ENCODE data around the gene HDAC5. TPM values are rescaled to one million over a fixed set of nuclear protein-coding genes. Genes with fewer than 3 reads are reported as not detected.
"Not testable (repeated sequence)": the region's sequence is repeated elsewhere in the genome, so short reads cannot be mapped to it uniquely, and the experiment has no call there.

Gene HDAC5
- total RNA-seq, 2 donors from 2014 or later = 25.4 to 45.7 TPM

- Histone ChIP-seq H3K9me3 (no peaks in the 10 kb centered on the region), H3K4me3 (no peak overlapping the region), H3K4me1 (peaks cover 16% of the 10 kb centered on the region), H3K36me3 (replicated peaks in 1 of 2; ENCODE audit: insufficient read depth in 1 of 2, low read depth in 2 of 2) (no peaks in the 10 kb centered on the region), H3K27ac (no peak overlapping the region), H3K27me3 (no peaks in the 10 kb centered on the region)
- ATAC-seq (no peak), DNase-seq (no peak)
- 64 to 78% methylated on average over 4 of the region's 4 CpGs for WGBS, 2 donors
- intact Hi-C loops (cut with DNase I) = no loop called here
- no peak for TF ChIP-seq CTCF (IDR thresholded peaks at IDR 0.05)
- no peak for TF ChIP-seq POLR2A (IDR thresholded peaks at IDR 0.05)
These were observed 10.6 kb upstream of the HDAC5 start for GRCh38 chr17:44133918-44134476.

GRCh38 chr17:44132275-44132821 is 8.9 kb upstream of the HDAC5 start:
- H3K27ac ChIP-seq = no peak overlapping the region
- H3K36me3 ChIP-seq (replicated peaks in 1 of 2; ENCODE audit: insufficient read depth in 1 of 2, low read depth in 2 of 2) = no peaks in the 10 kb centered on the region
- intact Hi-C loops (cut with DNase I) = no loop called here
- DNase-seq (no peak), ATAC-seq (no peak)
- H3K4me3 ChIP-seq = no peak overlapping the region
- H3K4me1 ChIP-seq = no peaks in the 10 kb centered on the region
- TF ChIP-seq POLR2A (IDR thresholded peaks at IDR 0.05) = no peak
- TF ChIP-seq CTCF (IDR thresholded peaks at IDR 0.05) = no peak
- no peaks in the 10 kb centered on the region for H3K27me3 ChIP-seq
- no peaks in the 10 kb centered on the region for H3K9me3 ChIP-seq

GRCh38 chr17:44131372-44131771 is 7.9 kb upstream of the HDAC5 start:
- H3K27me3 ChIP-seq; intact Hi-C loops (cut with DNase I); H3K4me3 ChIP-seq; H3K36me3 ChIP-seq (replicated peaks in 1 of 2; ENCODE audit: insufficient read depth in 1 of 2, low read depth in 2 of 2); H3K27ac ChIP-seq; H3K4me1 ChIP-seq; ATAC-seq; H3K9me3 ChIP-seq; DNase-seq: not testable (repeated sequence)
- 87 to 89% methylated on average over 12 of the region's 12 CpGs for WGBS, 2 donors

- H3K27ac ChIP-seq = no peak overlapping the region
- no peaks in the 10 kb centered on the region for H3K27me3 ChIP-seq
- no peak for DNase-seq
- no peaks in the 10 kb centered on the region for H3K9me3 ChIP-seq
- intact Hi-C loops (cut with DNase I) = no loop called here
- no peak for ATAC-seq
- H3K4me3 ChIP-seq = no peak overlapping the region
- WGBS, 2 donors = 82 to 90% methylated on average over 3 to 5 of the region's 5 CpGs
- no peaks in the 10 kb centered on the region for H3K36me3 ChIP-seq (replicated peaks in 1 of 2; ENCODE audit: insufficient read depth in 1 of 2, low read depth in 2 of 2)
- no peak for TF ChIP-seq CTCF (IDR thresholded peaks at IDR 0.05)
- TF ChIP-seq POLR2A (IDR thresholded peaks at IDR 0.05) = no peak
- H3K4me1 ChIP-seq = no peaks in the 10 kb centered on the region
These were observed 7.4 kb upstream of the HDAC5 start for GRCh38 chr17:44130693-44131349.

GRCh38 chr17:44128383-44128782 is 4.9 kb upstream of the HDAC5 start:
- no peak overlapping the region for H3K4me3 ChIP-seq
- intact Hi-C loops (cut with DNase I) = no loop called here

More at GRCh38 chr17:44128383-44128782, 4.9 kb upstream of the HDAC5 start:
- ATAC-seq (no peak), DNase-seq (no peak)
- H3K36me3 ChIP-seq (replicated peaks in 1 of 2; ENCODE audit: insufficient read depth in 1 of 2, low read depth in 2 of 2) = no peaks in the 10 kb centered on the region
- H3K9me3 ChIP-seq = no peaks in the 10 kb centered on the region
- H3K4me1 ChIP-seq = peaks cover 10% of the 10 kb centered on the region
- no peaks in the 10 kb centered on the region for H3K27me3 ChIP-seq
- TF ChIP-seq CTCF (IDR thresholded peaks at IDR 0.05) (no peak), POLR2A (IDR thresholded peaks at IDR 0.05) (no peak)
- WGBS, 2 donors = 83 to 87% methylated on average over 7 of the region's 7 CpGs
- H3K27ac ChIP-seq = no peak overlapping the region

Measured in body of pancreas (tissue), 4 donors.